Esophagus mucosa (tissue), 1 donor: ENCODE data around the gene HINT1. TPM values are rescaled to one million over a fixed set of nuclear protein-coding genes. Genes with fewer than 3 reads are reported as not detected.
"Not testable (repeated sequence)": the region's sequence is repeated elsewhere in the genome, so short reads cannot be mapped to it uniquely, and the experiment has no call there.

Experiments used
- ATAC-seq: fragments of 200-7000 bp; cut with Tn5 transposase; one replicate; pipeline ENCODE4 v1.9.1; 2020
- total RNA-seq: library from RNA; stranded (reverse); gene quantifications from one replicate; pipeline ENCODE4 v1.2.4, GENCODE V29; 2023
- donor health status: DM: yes; HTN: yes; CAD: no.

The HINT1 gene
- total RNA-seq: 181 TPM

DNA sequence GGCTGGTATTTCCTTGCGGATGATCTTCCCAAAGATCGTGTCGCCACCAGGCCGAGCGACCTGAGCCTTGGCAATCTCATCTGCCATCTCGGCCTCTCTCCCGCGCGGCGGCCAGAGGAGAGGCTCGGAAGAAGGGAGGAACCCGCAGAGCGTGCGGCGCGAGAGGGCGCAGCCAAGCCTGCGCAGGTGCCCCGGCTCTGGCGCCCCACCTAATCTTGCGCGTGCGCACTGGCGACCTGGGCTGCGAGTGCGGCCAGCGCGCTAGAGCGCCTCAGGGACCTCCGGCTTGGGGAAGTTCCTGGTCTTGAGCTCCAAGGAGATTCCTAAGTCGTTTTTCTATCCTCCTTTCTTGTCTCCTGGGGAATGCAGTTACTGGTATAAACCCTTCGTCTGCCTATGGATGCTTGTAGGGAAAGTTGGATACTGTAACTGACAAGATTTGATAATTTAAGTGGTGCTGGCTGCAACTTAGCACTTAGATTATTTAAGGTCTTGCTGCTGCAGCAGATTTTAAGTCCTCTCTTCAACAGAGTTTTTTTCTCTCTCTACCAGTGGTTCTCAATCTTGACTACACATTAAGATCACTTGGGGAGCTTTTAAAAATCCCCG is at the start of gene HINT1:
Gene HINT1, minus strand, starts transcription at position 138 of the 609 bp plus-strand sequence. Its CDS starts 51 bp downstream, at position 87.
- ATAC-seq: peak; percentile 94

DNA sequence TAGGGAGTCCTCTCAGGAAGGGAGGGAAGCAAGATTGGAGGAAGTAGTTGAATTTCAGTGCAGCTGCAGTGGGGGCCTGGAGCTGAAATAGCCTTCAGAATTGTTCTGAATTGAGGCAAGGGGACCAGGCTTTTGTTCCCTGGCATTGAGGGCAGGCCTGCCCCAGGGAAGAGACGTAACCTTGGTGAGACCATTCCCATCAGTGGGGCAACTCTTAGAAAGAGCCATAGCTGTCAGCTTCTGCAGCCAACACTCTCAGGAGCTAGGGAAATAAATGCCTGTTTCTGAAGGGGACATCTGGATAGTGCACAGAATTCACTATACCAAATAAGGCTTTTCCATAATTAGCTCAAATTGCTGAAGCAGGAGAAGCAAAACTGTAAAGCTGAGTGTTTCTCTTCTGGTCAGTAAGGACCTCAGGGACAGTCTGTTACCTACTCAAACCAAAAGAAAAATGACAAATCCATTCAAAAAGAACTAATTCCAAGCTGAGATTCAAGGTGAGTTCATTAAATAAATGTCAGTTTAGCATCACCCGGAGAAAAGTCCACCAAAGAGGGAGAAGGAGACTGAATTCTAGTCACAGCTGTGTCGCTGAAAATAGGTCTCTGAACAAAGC is 49.7 kb upstream of the HINT1 start:
- no peak for ATAC-seq

- no peak for ATAC-seq
Observed at GRCh38 chr5:131212471-131213021, 47.5 kb upstream of the HINT1 start.

- ATAC-seq: no peak
Observed at GRCh38 chr5:131211669-131212068, 46.6 kb upstream of the HINT1 start.

DNA sequence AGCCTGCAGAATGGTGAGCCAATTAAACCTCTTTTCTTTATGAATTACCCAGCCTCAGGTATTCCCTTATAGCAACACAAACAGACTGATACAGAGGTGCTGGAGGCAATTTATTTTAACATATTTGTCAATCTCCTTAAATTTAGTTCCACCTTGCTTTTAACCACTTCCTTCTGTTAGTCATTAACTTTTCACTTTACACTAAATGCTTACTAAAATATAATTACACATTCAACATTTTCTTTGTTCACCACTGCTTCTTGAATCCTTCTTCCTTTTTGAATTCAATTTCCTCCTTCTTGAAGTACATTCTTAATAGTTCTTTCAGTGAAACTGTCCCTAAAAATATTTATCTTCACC is 45.1 kb upstream of the HINT1 start:
- no peak for ATAC-seq

DNA sequence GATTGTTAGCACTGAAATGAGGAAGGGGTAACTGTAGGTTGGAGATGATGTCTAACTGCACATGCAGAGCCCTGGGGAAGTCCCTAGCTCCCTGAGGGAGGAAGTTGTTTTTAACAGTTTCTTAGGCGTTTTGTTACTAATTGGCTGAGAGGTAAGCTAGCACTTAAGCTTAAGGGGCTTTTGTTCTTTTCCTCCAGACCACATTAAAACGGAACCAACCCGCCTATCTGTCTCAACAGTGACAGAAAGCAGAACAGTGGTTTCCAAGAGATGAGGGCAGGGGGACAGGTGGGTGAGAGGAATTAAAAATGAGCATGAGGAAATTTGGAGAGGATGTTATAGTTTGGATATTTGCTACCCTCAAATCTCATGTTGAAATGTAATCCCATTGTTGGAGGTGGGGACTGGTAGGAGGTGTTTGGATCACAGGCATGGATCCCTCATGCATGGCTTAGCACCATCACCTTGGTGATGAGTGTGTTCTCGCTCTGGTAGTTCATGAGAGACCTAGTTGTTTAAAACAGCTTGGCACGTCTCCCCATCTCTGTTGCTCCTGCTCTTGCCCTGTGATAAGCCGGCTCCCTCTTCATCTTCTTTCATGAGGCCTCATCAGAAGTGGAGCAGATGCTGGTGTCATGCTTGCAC is 44.6 kb upstream of the HINT1 start:
- peak; percentile 81 for ATAC-seq

DNA sequence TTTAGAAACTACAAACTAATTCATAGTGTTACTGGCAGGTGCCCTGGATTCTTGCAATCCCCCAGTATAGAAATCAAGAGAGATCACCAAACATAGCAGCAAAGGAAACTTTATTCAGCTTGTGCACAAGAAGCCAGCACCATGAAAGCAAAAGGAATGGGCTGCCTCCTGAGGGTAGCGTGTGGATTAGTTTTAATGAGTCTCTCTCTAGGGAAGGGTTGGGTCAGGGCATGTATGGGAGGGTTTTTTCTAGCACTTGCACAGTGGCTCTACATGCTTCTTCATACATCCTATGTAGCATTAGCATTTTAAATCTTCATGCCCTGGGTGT is 44.1 kb upstream of the HINT1 start:
- no peak for ATAC-seq

- no peak for ATAC-seq
Observed at GRCh38 chr5:131206772-131207171, 41.7 kb upstream of the HINT1 start.

- ATAC-seq: no peak
Observed at GRCh38 chr5:131206061-131206460, 41.0 kb upstream of the HINT1 start.

- ATAC-seq: no peak
Observed at GRCh38 chr5:131204964-131205363, 39.9 kb upstream of the HINT1 start.

DNA sequence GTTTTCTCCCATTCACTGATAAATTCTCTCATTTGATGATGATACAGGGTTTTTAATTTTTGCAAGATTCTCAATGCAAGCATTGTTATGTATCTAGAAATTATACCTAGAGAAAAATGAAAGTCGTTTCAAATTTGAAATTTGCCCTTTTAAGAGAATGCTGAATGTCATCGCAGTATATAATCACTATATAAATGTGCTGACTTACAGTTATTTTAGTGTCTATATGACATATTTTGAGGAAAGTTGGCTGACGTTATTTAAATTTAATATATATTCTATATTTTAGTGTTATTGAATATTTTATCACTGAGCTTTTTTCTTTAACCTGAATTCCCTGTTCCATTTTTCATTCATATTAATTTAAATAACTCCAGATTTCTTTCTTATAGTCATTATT is 35.5 kb upstream of the HINT1 start:
- no peak for ATAC-seq

DNA sequence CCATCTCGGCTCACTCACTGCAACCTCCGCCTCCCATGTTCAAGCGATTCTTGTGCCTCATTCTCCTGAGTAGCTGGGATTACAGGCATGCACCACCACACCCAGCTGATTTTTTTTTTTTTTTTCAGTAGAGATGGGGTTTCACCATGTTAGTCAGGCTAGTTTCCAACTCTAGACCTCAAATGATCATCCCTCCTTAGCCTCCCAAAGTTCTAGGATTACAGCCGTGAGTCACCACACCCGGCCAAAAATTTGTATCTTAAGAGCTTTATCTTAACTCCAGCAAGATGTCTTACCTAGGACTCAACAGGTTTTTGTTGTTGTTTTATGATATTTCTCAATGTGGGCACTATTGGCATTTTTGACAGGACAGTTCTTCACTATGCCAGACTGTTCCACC is 33.6 kb upstream of the HINT1 start:
- no peak for ATAC-seq

GRCh38 chr5:131196331-131196730 is 31.3 kb upstream of the HINT1 start:
- no peak for ATAC-seq

GRCh38 chr5:131195696-131196095 is 30.6 kb upstream of the HINT1 start:
- no peak for ATAC-seq

DNA sequence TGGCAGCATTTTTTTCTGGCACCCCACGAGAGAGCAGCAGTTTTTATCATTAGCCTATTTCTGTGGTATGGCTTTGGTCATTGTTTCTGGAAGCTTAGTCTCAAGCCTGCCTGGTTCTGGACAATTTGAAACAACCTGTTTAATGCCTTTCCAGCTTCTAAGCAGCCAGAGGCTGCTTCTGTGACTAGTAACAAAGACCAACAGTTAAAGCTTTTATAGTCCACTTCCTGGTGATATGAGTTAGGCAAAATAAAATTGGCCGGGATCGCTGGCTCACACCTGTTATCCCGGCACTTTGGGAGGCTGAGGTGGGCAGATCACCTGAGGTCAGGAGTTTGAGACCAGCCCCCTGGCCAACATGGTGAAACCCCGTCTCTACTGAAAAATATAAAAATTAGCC is 29.7 kb upstream of the HINT1 start:
- no peak for ATAC-seq

DNA sequence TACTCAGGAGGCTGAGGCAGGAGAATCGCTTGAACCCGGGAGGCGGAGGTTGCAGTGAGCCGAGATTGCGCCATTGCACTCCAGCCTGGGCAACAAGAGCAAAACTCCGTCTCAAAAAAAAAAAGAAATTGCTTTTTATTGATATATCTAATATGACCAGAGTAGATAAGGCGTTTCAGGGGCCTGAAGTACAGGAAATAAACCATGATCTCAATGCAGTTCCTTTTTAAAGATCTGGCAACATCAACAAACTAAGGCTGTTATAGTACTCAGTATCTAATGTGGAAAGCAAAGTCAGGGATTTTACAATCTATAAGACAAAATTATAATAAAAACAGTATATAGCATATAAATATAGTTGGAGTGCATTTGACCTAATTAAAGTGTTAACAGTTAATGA is 28.8 kb upstream of the HINT1 start:
- ATAC-seq: not testable (repeated sequence)

GRCh38 chr5:131193106-131193505 is 28.1 kb upstream of the HINT1 start:
- no peak for ATAC-seq

GRCh38 chr5:131186561-131187256 is 21.7 kb upstream of the HINT1 start:
- no peak for ATAC-seq

DNA sequence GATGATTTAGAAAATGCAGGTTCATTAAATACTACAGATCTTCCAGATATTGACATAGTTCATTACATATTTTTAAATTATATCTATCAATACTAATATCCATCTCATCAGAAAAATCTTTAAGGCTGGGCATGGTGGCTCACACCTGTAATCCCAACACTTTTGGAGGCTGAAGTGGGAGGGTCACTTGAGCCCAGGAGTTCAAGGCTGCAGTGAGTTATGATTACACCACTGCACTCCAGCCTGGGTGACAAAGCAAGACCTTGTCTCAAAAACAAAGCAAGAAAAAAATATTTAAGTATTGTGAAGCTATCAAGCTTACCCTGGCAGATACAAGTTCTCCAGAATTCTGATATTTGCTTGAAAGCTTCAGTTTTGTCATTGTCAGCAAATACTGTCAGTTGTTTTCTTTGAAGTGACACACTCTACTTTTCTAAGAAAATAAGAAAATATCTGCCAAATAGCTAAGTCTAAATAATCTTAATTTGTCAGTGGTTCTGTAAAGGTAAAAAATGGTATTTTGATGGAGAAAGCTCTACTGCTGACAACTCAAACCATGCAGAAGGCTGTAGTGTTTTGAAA is 20.6 kb upstream of the HINT1 start:
- no peak for ATAC-seq

GRCh38 chr5:131182839-131183238 is 17.8 kb upstream of the HINT1 start:
- no peak for ATAC-seq

DNA sequence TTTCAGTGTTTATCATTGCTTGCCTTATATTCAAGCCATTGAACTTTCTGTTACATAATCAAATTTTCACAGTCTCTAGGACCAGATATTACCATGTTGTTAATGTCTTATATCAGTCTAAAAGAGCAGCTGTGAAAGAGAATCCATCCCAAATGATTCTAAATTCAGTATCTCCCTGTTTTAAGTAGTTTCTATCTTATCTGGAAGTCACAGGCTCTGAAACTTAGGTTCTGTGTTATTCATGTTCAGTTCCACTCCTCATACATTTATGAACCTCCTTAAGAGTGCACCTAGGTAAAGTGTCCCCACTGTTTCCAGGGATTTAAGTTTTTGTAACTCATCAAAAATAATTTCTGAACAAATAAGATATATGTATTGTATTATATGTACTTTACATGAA is 15.4 kb upstream of the HINT1 start:
- no peak for ATAC-seq

DNA sequence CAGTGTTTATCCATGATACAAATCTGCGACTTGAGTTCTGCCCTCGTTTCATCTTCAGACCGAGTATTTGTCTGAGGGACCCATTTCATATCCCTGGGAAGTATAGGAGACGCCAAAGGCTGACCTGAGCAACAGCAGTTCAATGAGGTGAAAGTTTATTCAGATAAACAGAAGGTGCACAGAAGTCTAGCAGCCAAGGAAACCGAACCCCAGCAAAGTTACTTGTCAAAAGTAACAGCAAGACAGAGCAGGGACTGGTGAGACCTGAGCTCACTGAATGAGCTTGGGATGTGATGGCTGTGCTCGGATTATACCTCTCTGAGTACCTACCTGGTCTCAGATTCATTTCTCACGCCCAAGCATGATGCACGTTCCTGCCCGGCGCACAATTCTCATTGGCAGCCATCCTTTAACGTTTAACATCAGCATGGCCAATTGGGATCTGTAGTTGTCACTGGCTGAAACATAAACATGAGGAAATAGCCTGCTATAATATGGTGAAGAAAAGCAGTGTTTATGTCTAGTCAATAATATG is 6.3 kb upstream of the HINT1 start:
- ATAC-seq: peak; percentile 29
